Measurements from ENCODE around the gene EMILIN2. TPM values are rescaled to one million over a fixed set of nuclear protein-coding genes. Genes with fewer than 3 reads are reported as not detected.

The EMILIN2 gene
- 24.0 TPM for total RNA-seq
- 4.3 TPM for polyA plus RNA-seq (ENCODE audit: insufficient read depth, low read depth, low replicate concordance)
- long read RNA-seq, donor 1, partial matches to known transcripts = 0 of 3 reads
- long read RNA-seq, donor 1, other reads (novel, unspliced or antisense) = 0 of 3 reads
- long read RNA-seq, donor 2, partial matches to known transcripts = 0 of 3 reads
- long read RNA-seq, donor 2, other reads (novel, unspliced or antisense) = 0 of 3 reads
- long read RNA-seq, donor 3, partial matches to known transcripts = 0 of 2 reads
- long read RNA-seq, donor 3, other reads (novel, unspliced or antisense) = 0 of 2 reads
- long read RNA-seq, donor 4, partial matches to known transcripts = 0 of 1 reads
- long read RNA-seq, donor 4, other reads (novel, unspliced or antisense) = 0 of 1 reads
- long read RNA-seq, donor 5 = 0 reads
- long read RNA-seq, donor 6, partial matches to known transcripts = 0 of 1 reads
- long read RNA-seq, donor 6, other reads (novel, unspliced or antisense) = 0 of 1 reads
- long read RNA-seq, donor 7, full-length matches to known transcripts = 7 of 15 reads
- long read RNA-seq, donor 7, partial matches to known transcripts = 5 of 15 reads
- long read RNA-seq, donor 7, other reads (novel, unspliced or antisense) = 3 of 15 reads
- long read RNA-seq, donor 8, transcript EMILIN2-203 (4 exons, 775 nt) = major isoform, 9 of 9 reads
- long read RNA-seq, donor 8, partial matches to known transcripts = 0 of 9 reads
- long read RNA-seq, donor 8, other reads (novel, unspliced or antisense) = 0 of 9 reads
- long read RNA-seq, donor 9, partial matches to known transcripts = 0 of 4 reads
- long read RNA-seq, donor 9, other reads (novel, unspliced or antisense) = 0 of 4 reads
- long read RNA-seq, donor 10, partial matches to known transcripts = 0 of 3 reads
- long read RNA-seq, donor 10, other reads (novel, unspliced or antisense) = 0 of 3 reads

- H3K4me1 ChIP-seq (ENCODE audit: control insufficient read depth in 2 of 3, insufficient read depth in 2 of 3, low read depth in 1 of 3, low read length in 3 of 3) = peaks cover 0 to 4% (median 0%) of the 10 kb centered on the region in 3 donors
- no peak within 1 kb of the TSS for H3K27ac ChIP-seq (ENCODE audit: low read depth in 2 of 2, low read length in 2 of 2)
- peak; percentile 50 to 87 (median 61) for DNase-seq
- H3K4me3 ChIP-seq (ENCODE audit: low read length in 3 of 3) = peak within 1 kb of the TSS; percentile 21 to 39 (median 38)
- H3K36me3 ChIP-seq (ENCODE audit: control insufficient read depth in 2 of 3, insufficient read depth in 3 of 3, low read length in 3 of 3) = no peaks in the 10 kb centered on the region
- peaks cover 10% of the 10 kb centered on the region for H3K27me3 ChIP-seq (ENCODE audit: control insufficient read depth, insufficient read depth, low read length)
- FAIRE-seq = no peak
- intact Hi-C loops (cut with DNase I) = no loop called here
- no peak for TF ChIP-seq CTCF (IDR thresholded peaks at IDR 0.05; ENCODE audit: borderline replicate concordance, extremely low read depth, insufficient read depth)
- H3K9me3 ChIP-seq (ENCODE audit: control insufficient read depth in 2 of 3, insufficient read depth in 1 of 3, low read length in 3 of 3) = no peaks in the 10 kb centered on the region
- H3K9ac ChIP-seq (ENCODE audit: low read length in 3 of 3) = no peak within 1 kb of the TSS
Measured at GRCh38 chr18:2846636-2847316, at the start of gene EMILIN2. Gene EMILIN2, plus strand, starts transcription at chr18:2847006. Its CDS starts 183 bp downstream, at chr18:2847189.

GRCh38 chr18:2797951-2798350 lies 48.9 kb upstream of the EMILIN2 start:
- Histone ChIP-seq H3K9ac (ENCODE audit: low read length in 3 of 3) (no peak overlapping the region), H3K27ac (ENCODE audit: low read depth in 2 of 2, low read length in 2 of 2) (no peak overlapping the region), H3K4me1 (ENCODE audit: control insufficient read depth in 2 of 3, insufficient read depth in 2 of 3, low read depth in 1 of 3, low read length in 3 of 3) (no peaks in the 10 kb centered on the region), H3K4me3 (ENCODE audit: low read length in 3 of 3) (no peak overlapping the region), H3K36me3 (ENCODE audit: control insufficient read depth in 2 of 3, insufficient read depth in 3 of 3, low read length in 3 of 3) (peaks cover 5 to 23% (median 9%) of the 10 kb centered on the region in 3 donors), H3K27me3 (ENCODE audit: control insufficient read depth, insufficient read depth, low read length) (no peaks in the 10 kb centered on the region), H3K9me3 (ENCODE audit: control insufficient read depth in 2 of 3, insufficient read depth in 1 of 3, low read length in 3 of 3) (no peaks in the 10 kb centered on the region)
- TF ChIP-seq CTCF (IDR thresholded peaks at IDR 0.05; ENCODE audit: borderline replicate concordance, extremely low read depth, insufficient read depth) = no peak
- intact Hi-C loops (cut with DNase I) = no loop called here
- DNase-seq = no peak
- FAIRE-seq = no peak

GRCh38 chr18:2799369-2799768 lies 47.4 kb upstream of the EMILIN2 start:
- Histone ChIP-seq H3K4me1 (ENCODE audit: control insufficient read depth in 2 of 3, insufficient read depth in 2 of 3, low read depth in 1 of 3, low read length in 3 of 3) (no peaks in the 10 kb centered on the region), H3K27ac (ENCODE audit: low read depth in 2 of 2, low read length in 2 of 2) (no peak overlapping the region), H3K9me3 (ENCODE audit: control insufficient read depth in 2 of 3, insufficient read depth in 1 of 3, low read length in 3 of 3) (no peaks in the 10 kb centered on the region), H3K36me3 (ENCODE audit: control insufficient read depth in 2 of 3, insufficient read depth in 3 of 3, low read length in 3 of 3) (peaks cover 5 to 27% (median 9%) of the 10 kb centered on the region in 3 donors), H3K4me3 (ENCODE audit: low read length in 3 of 3) (no peak overlapping the region), H3K9ac (ENCODE audit: low read length in 3 of 3) (no peak overlapping the region), H3K27me3 (ENCODE audit: control insufficient read depth, insufficient read depth, low read length) (no peaks in the 10 kb centered on the region)
- intact Hi-C loops (cut with DNase I) = no loop called here
- TF ChIP-seq CTCF (IDR thresholded peaks at IDR 0.05; ENCODE audit: borderline replicate concordance, extremely low read depth, insufficient read depth) = no peak
- FAIRE-seq = no peak
- no peak for DNase-seq
